Subcutaneous abdominal adipose tissue (tissue), 5 donors: ENCODE results near the gene FBXW8.

Experiments used
- H3K27ac ChIP-seq: one replicate; pipeline ENCODE4 v1.7.0; 2013; ENCODE audit warnings: low read depth, mild to moderate bottlenecking, inconsistent platforms, low read length, moderate library complexity
- H3K27me3 ChIP-seq, 5 donors: one replicate each; pipeline ENCODE4 v1.7.0; 2013; ENCODE audit warnings: low read length in 5 of 5, inconsistent platforms in 1 of 5; ENCODE audit not compliant: control insufficient read depth in 5 of 5, insufficient read depth in 4 of 5
- H3K36me3 ChIP-seq, 5 donors: one replicate each; pipeline ENCODE4 v1.7.0; 2013; ENCODE audit warnings: low read length in 5 of 5; ENCODE audit not compliant: control insufficient read depth in 5 of 5, insufficient read depth in 5 of 5
- H3K4me1 ChIP-seq, 5 donors: one replicate each; pipeline ENCODE4 v1.7.0; 2013; ENCODE audit warnings: low read length in 5 of 5, mild to moderate bottlenecking in 3 of 5, moderate library complexity in 1 of 5; ENCODE audit not compliant: control insufficient read depth in 5 of 5, insufficient read depth in 5 of 5
- H3K4me3 ChIP-seq, 5 donors: one replicate each; pipeline ENCODE4 v1.7.0; 2013; ENCODE audit warnings: low read length in 5 of 5, low read depth in 1 of 5
- H3K9ac ChIP-seq, 5 donors: one replicate each; pipeline ENCODE4 v1.7.0; 2013; ENCODE audit warnings: low read length in 5 of 5, mild to moderate bottlenecking in 4 of 5, moderate library complexity in 3 of 5
- H3K9me3 ChIP-seq, 5 donors: one replicate each; pipeline ENCODE4 v1.7.0; 2013; ENCODE audit warnings: low read length in 5 of 5; ENCODE audit not compliant: control insufficient read depth in 5 of 5
- donor health status: healthy.
- donor health status: healthy.
- donor health status: healthy.
- donor health status: healthy.
- donor health status: healthy.

Gene FBXW8

GRCh38 chr12:116878567-116879508 lies 31.9 kb upstream of the FBXW8 start:
- Histone ChIP-seq H3K9me3 (peaks cover 5 to 14% (median 10%) of the 10 kb centered on the region in 5 donors), H3K4me3 (peak overlapping the region in 3 of 5 donors; percentile 22 to 29 (median 28)), H3K27ac (no peak overlapping the region), H3K4me1 (peaks cover 0 to 38% (median 26%) of the 10 kb centered on the region in 5 donors), H3K9ac (no peak overlapping the region), H3K27me3 (peaks cover 50 to 79% (median 66%) of the 10 kb centered on the region in 5 donors), H3K36me3 (no peaks in the 10 kb centered on the region)

- Histone ChIP-seq H3K9me3 (peaks cover 1 to 6% (median 3%) of the 10 kb centered on the region in 5 donors), H3K9ac (no peak overlapping the region), H3K4me3 (peak overlapping the region in 1 of 5 donors; percentile 22), H3K36me3 (no peaks in the 10 kb centered on the region), H3K27ac (no peak overlapping the region), H3K27me3 (peaks cover 45 to 75% (median 69%) of the 10 kb centered on the region in 5 donors), H3K4me1 (peaks cover 0 to 38% (median 26%) of the 10 kb centered on the region in 5 donors)
These were observed 31.1 kb upstream of the FBXW8 start for GRCh38 chr12:116879509-116880212.

- H3K4me3 ChIP-seq, result peak overlapping the region in 3 of 5 donors; percentile 29 to 39 (median 34)
- no peak overlapping the region for H3K9ac ChIP-seq
- peaks cover 45 to 74% (median 70%) of the 10 kb centered on the region in 5 donors for H3K27me3 ChIP-seq
- no peaks in the 10 kb centered on the region for H3K9me3 ChIP-seq
- no peak overlapping the region for H3K27ac ChIP-seq
- H3K4me1 ChIP-seq, result peaks cover 0 to 38% (median 26%) of the 10 kb centered on the region in 5 donors
- H3K36me3 ChIP-seq, result no peaks in the 10 kb centered on the region
These were observed 30.4 kb upstream of the FBXW8 start for GRCh38 chr12:116880213-116880816.

GRCh38 chr12:116880817-116881324 lies 29.9 kb upstream of the FBXW8 start:
- Histone ChIP-seq H3K27me3 (peaks cover 42 to 71% (median 69%) of the 10 kb centered on the region in 5 donors), H3K4me3 (peak overlapping the region in 3 of 5 donors; percentile 29 to 39 (median 34))

DNA sequence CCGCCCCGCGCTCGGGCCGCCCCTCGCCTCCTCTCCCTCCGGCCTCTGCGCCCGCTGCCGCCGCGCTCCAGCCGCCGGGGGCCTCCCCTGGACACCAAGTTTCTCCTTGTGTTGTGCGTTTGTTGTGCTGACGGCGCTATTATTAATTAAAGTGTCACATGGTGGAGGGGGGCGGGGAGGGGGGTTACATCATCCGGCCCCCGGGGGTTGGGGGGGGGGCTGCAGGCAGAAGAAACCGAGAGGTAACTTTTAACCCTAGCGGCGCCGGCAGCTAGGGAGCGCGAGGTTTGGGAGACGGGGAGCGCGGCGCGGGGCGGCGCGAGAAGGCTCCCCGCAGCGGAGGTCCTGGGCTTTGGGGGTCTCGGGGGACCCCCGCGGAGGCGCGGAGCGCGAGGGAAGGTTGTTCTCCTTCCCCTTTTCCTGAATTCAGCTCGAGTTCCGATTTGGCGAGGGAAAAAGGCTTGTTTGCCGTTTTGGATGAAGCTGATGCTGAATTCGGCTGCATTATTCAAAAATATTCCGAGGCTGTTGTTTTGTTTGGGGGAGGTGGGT lies 29.3 kb upstream of the FBXW8 start, which contains the start of gene HRK:
TSS of gene HRK (minus strand) at position 117 of the 552 bp plus-strand sequence. CDS start 134 bp downstream, outside the sequence.
- H3K9ac ChIP-seq, result no peak within 1 kb of the TSS
- H3K36me3 ChIP-seq, result no peaks in the 10 kb centered on the region
- H3K9me3 ChIP-seq, result no peaks in the 10 kb centered on the region
- H3K4me1 ChIP-seq, result peaks cover 0 to 38% (median 26%) of the 10 kb centered on the region in 5 donors
- H3K27me3 ChIP-seq, result peaks cover 39 to 66% (median 63%) of the 10 kb centered on the region in 5 donors
- H3K4me3 ChIP-seq, result peak within 1 kb of the TSS in 3 of 5 donors; percentile 29 to 50 (median 39)
- no peak within 1 kb of the TSS for H3K27ac ChIP-seq

More at GRCh38 chr12:116880817-116881324, 29.9 kb upstream of the FBXW8 start:
- Histone ChIP-seq H3K36me3 (no peaks in the 10 kb centered on the region), H3K9me3 (no peaks in the 10 kb centered on the region), H3K4me1 (peaks cover 0 to 38% (median 26%) of the 10 kb centered on the region in 5 donors), H3K27ac (no peak overlapping the region), H3K9ac (no peak overlapping the region)

DNA sequence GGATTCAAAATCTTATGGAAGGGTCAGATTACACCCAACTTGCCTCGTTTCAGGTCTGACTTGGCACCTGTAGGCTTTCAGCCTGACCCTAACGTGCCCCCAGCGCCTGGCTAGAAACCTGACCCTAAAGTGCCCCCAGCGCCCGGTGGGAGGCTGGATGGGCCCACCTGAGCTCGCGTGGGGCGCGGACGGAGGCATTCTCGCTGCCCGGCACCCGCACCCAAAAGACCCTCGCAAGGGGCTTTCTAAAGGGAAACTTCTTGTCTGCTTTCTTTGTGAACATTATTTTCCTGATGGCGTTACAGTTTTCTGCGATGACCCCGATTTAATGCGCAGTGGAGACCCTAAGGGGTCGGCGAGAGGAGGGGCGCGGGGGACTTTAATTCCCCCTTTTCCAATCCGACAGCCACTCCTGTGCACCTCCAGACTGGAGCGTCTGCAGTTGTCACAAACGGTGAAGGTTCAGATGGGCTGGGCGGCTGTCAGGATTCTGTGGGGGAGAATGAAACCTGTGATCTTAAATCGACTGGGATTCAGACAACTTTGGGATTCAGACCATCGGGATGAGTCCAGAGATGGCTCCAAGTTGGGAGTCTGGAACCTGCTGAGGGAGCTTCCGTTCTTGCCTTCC lies 28.8 kb upstream of the FBXW8 start:
- H3K27ac ChIP-seq, result no peak overlapping the region
- H3K27me3 ChIP-seq, result peaks cover 35 to 60% (median 58%) of the 10 kb centered on the region in 5 donors
- H3K9me3 ChIP-seq, result no peaks in the 10 kb centered on the region
- peak overlapping the region in 1 of 5 donors; percentile 50 for H3K4me3 ChIP-seq
- no peak overlapping the region for H3K9ac ChIP-seq
- H3K4me1 ChIP-seq, result peaks cover 0 to 38% (median 26%) of the 10 kb centered on the region in 5 donors
- H3K36me3 ChIP-seq, result no peaks in the 10 kb centered on the region

DNA sequence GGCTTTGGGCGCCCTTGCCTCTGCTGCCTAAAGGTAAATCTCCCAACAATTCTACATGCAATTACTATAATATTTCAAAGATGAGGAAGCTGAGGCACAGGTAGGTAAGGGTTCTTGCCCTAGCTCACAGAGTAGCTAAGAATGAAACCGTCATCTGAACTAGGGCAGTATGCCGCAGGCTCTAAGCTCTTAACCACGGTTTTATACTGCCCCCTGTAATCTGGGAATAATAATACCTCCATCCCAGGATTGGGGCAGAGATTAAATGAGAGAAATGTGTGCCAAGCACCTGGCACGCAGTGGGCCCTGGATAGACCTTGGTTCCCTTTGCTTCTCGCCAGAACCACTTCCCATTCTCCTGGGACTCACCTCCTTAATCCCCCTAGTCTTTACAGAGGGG lies 28.0 kb upstream of the FBXW8 start:
- peaks cover 0 to 38% (median 28%) of the 10 kb centered on the region in 5 donors for H3K4me1 ChIP-seq
- no peak overlapping the region for H3K4me3 ChIP-seq

GRCh38 chr12:116884871-116885270 lies 25.9 kb upstream of the FBXW8 start:
- no peak overlapping the region for H3K4me3 ChIP-seq
- peaks cover 0 to 23% (median 17%) of the 10 kb centered on the region in 5 donors for H3K4me1 ChIP-seq
- H3K9ac ChIP-seq, result no peak overlapping the region
- no peaks in the 10 kb centered on the region for H3K36me3 ChIP-seq
- H3K9me3 ChIP-seq, result no peaks in the 10 kb centered on the region
- peaks cover 16 to 36% (median 34%) of the 10 kb centered on the region in 5 donors for H3K27me3 ChIP-seq
- H3K27ac ChIP-seq, result no peak overlapping the region

More for the DNA sequence above, 28.0 kb upstream of the FBXW8 start:
- Histone ChIP-seq H3K27me3 (peaks cover 29 to 54% (median 51%) of the 10 kb centered on the region in 5 donors), H3K27ac (no peak overlapping the region), H3K36me3 (no peaks in the 10 kb centered on the region), H3K9ac (no peak overlapping the region), H3K9me3 (no peaks in the 10 kb centered on the region)

DNA sequence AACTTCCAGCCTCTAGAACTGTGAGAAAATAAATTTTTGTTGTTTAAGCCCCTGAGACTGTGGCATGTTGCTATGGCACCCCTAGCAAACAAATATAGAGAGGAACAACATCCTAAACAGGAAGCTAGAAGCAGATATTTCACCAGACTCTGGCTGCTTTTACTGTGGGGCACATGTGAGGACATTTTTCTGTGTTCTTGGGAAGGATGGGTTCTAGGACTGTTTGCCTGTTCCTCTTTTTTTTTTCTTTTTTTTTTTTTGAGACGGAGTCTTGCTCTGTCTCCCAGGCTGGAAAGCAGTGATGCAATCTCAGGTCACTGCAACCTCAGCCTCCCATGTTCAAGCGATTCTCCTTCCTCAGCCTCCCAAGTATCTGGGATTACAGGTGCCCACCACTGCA lies 25.3 kb upstream of the FBXW8 start:
- no peaks in the 10 kb centered on the region for H3K36me3 ChIP-seq
- H3K27ac ChIP-seq, result no peak overlapping the region
- no peak overlapping the region for H3K9ac ChIP-seq
- H3K9me3 ChIP-seq, result peaks cover 0 to 3% (median 3%) of the 10 kb centered on the region in 5 donors
- H3K4me1 ChIP-seq, result peaks cover 0 to 22% (median 16%) of the 10 kb centered on the region in 5 donors
- H3K4me3 ChIP-seq, result no peak overlapping the region
- H3K27me3 ChIP-seq, result peaks cover 16 to 29% (median 28%) of the 10 kb centered on the region in 5 donors
